ENCODE results near the gene PRTFDC1.
"Not testable (repeated sequence)": the region's sequence is repeated elsewhere in the genome, so short reads cannot be mapped to it uniquely, and the experiment has no call there.

The PRTFDC1 gene

DNA sequence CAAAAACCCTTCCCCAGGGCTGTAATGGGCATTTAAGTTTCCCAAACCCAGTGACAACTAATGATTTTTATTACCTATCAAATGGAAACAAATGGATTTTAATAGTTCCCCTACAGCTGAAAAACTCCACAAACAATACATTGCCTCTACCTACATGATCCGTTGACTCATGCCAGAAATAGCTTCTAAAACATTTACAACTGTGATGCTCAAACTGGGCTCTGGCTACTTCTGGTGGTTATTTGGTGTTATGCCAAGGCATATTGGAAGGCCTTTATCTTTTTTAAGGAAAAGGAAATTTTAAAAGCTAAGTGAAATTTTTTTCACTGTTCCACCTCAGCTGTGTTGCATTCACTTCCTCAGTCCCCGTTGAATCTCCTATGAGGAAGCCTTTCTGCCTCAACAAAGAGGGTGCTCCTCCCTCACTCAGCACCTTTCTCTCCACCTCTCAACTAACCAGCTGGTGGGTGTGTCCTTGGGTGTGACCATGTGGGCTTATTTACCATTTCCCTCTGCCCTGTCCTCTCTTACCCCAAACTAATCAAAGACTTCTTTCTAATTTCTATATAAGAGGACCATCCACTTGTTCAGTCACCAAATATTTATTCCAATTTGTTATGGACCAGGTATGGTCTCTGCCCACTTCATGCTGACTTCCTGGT, 82.9 kb downstream of the PRTFDC1 start:
- DNase-seq, result no peak

DNA sequence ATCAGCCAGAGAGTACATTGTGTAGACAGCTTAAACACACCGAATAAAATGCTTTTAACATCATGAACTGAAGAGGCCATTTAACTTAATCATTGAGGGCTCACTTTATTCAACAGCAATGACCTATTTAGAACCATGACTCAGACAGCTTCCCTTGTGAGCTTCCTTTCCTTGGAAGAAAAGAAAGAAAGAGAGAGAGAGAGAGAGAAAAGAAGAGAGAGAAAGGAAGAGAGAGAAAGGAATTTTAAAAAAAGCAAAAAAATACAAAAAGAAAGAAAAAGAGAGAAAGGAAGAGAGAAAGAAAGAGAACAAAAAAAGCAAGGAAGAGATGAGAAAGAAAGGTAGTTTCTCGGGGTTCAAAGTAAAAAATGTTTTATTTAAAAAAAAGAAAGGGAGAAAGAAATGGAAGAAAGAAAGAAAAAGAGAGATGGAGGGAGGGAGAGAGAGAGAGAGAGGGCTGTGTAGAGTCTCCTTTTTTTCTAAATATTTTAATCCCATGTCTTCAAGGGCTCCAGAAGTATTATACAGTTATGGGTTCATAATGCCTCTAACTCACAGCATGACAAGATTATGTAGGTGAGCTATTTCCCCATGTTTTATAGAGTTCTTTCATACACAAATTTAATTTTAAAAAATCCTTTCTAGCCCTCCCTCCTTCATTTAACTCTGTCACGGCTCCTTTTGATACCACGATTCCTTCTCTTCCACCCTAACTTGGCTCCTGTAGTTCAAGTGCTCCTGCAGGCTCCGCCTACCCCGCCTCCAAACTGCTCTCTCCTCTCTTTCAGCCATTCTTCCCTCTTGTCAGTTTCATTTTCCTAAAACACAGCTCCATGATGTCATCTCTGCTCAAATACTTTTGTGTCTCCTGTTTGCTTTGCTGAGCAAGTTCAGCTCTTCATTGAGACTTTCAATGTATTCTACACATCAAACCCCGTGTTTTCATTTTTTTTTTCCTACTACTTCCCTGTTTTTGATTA, 85.5 kb downstream of the PRTFDC1 start:
- DNase-seq, result no peak

DNA sequence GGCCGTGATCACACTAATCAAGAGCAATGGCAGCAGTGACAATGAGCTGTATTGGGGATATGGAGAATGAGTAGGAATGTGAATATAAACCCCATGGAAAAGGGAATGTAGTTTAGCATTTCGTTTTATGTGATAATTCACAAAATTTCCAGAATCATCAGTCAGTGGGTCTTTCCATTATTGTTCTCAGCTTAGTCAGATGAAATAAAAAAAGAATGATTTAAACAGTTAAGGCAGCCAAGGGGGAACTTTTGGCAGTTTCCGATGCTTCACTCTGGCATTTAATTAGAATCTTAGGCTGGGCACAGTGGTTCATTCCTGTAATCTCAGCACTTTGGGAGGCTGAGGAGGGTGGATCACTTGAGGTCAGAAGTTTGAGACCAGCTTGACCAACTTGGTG, 86.6 kb downstream of the PRTFDC1 start:
- no peak for DNase-seq

DNA sequence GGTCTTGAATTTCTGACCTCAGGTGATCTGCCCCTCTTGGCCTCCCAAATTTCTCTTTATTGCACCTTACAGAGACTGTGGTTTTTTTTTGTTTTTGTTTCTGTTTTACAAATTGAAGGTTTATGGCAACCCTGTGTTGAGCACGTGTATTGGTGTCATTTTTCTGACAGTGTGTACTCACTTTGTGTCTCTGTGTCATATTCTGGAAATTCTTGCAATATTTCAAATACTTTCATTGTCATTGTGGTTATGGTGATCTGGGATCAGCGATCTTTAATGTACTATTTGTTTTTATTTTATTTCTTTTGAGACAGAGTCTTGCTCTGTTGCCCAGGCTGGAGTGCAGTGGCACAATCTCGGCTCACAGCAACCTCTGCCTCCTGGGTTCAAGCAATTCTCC, 89.8 kb downstream of the PRTFDC1 start:
- no peak for DNase-seq

DNA sequence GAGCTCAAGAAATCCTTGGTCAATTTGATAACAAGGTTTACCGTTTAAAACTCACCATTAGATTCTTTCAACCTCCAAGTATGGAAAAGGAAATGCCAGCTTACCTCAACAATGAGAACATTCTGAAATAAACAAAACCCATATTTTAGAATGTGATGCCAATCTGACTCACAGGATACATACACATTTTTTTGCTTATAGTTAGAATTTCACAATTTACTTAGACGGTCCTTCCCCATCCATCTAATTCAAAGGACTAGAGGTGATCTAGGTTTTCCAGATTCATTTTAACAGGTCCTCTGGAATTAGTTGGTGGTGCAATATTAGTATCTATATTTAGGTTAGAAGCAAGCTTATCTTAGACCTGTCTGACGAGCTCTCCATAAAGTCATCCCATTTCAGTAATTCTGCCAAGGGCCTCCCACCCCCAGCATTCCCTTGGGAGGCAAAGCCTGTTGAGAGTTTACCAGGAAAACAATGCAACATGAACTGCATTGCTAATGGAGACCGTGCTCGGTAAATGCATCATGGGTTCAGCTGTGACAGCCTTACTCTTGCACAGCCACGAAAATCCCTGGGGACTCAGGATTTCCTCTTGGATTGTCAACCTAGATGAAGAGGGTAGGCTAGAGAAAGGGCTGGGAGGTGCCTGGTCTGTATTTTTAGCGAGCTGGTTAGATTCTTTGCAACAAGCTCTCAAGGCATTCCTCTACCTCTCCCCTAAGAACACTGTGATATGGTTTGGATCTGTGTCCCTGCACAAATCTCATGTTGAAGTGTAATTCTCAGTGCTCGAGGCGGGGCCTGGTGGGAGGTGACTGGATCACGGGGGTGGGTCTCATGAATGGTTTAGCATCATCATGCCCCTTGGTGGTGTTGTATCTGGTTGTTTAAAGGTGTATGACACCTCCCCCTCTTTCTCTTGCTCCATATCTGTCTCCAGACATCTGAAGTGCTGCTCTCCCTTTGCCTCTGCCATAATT, 93.8 kb downstream of the PRTFDC1 start:
- DNase-seq, result no peak

DNA sequence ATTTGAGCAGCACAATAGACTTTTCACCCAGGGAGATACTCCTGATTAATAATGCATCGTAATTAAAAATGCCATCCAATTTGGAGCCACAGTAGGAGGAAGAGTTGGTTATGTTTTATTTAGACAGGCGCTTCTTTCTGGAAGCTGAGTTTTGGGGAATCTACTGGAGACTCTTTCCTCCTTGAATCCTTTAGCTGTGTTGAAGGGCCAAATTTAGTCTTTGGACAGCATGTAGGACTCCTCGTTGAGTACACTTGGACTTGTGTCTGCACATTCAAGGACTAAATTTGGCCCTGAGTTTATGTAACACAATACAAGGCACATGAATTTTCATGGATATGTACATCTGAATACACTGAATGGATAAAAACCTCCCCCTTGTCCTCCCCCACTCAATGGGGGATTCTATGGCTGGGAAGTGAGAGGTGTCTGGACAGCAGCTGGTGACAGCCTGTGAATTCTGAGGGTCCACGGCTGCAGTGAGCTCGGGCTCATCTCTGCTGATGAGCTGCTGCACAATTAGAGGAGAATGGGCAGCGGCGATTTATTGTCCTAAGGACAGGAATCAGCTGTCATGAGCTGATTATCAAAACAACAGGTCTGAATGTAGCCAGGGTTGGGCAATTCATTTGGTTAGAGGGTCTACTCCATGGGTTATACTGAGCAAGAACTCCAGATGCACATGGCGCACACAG, 95.2 kb downstream of the PRTFDC1 start:
- no peak for DNase-seq

DNA sequence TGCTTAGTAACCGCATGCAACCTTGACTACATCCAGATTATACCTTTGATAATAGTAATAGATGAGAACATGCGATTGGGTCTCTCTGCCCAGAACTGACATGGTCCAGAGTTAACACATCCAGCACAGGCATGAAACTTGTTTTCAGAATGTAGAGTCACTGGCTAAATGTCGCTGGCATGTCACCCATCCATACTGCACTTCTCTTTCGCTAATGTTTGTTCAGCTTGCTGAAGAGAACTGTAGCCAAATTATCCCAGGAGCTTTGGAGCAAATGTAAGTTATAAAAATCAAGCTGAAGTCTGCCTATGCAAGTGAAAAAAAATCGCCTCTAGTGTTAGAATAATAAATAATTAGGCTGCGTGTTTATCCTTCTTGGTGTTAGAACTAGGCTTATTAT, 98.2 kb downstream of the PRTFDC1 start:
- DNase-seq, result no peak

DNA sequence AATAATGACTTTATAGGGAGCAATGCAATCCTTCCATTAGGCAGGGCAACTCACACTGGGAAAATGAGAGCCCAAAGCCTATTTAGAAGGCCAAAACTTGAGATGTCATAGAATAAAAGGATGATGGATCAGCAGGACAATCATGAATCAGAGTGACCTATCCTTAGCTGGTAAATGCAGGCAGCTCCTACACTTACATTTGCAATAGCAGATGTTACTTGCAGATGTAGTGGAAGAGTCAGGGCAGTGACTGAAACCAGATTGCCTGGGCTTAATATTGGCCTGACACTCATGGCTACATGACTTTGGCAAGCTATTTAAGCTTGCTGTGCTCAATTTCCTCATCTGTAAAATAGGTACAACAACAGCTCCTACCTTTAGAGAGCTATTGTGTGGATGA, 98.7 kb downstream of the PRTFDC1 start:
- no peak for DNase-seq

DNA sequence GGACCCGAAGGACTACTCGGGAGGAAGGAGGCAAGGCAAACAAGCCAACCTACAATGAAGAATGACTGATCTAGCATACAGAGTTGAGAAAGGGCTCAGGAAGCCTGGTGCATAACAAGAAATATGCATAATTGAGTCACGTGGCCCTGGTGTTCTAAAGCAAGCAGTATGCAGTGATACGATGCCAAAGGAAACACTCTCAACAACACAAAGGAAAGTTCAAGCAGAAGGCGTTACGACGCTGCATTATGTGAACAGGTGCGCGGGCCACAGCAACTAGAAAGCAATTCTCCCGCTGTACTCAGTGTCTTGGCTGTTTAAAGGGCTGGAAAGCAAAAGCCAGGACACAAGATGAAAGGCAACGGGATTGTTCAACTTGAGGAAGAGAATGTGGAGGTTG, 100.8 kb downstream of the PRTFDC1 start:
- no peak for DNase-seq

DNA sequence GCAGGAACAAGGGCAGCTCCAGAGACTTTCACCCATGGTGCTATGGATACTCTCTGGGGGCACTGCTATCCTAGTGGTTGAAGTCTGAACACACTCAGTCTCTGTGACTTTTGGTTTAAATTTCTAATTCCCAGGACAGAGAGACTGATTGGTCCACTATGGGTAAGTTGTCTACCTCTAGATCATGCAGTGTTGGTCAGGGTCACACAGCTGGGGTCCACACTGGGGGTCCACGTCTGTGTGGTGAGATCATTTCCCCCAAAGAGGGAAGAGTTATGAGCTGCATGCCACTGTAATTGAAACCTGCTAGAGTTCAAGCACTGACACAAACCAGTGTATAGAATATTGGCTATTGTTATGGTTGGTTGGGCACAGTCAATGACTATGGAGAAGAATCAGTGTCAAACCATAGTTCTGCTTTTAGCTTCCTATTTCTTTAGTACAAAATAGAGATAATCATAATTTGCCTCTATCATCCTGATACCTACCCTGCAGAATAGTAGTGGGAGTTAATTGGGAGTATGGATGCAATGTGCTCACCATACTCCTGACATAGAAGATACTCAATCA, 101.6 kb downstream of the PRTFDC1 start:
- DNase-seq, result no peak

DNA sequence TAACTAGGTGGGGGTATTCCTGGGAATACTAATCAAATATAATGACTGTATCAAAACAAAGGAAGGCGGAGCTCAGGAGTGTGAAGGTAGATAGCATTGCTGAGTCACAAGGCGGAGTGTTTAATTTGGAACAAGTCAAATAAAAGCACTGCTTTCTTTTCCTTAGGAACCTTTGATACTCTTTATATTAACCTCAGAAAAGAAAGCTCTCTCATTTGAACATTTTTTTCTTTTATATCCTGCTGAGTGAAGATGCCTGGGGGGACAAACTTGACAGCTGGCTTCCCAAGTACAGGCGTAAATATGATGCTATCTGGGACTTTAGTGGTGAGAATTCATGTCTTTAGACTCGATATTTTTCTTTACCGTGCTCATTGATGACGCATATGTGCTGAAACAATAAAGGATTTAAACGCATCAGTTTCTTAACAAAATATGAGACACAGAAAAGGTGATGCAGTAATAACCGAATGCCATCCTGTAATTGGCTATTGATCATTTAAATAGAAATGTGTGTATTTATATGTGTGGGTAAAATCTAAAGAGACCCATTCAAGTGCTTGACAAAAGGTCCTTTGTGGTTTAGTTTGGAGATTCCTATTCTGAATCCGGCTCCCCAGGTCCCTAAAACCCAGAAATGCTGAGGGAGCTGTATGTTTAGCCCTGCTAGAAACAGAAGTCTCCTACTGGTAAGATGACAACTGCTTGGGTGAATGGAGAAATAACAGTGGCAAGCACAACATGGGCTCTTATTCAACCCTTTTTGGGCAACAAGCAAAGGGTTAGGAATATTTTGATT, 102.7 kb downstream of the PRTFDC1 start:
- DNase-seq, result no peak

DNA sequence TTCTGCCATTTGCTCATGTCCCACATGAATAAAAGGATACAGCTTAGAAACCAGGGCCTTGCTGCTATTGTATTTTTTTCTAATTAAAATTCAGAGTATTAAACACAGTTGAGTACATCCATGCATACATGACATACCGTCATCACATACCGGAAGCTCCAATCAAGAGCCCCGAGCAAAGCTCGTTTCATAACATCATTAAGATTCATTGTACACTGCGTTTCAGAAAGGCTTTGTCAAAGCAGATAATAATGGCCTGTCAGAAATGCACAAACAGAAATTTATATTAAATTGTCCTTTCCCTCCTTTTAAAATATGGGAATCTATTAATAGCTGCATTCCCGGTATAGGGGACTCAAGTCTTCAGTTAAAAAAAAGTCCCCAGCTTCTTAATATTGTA, 103.4 kb downstream of the PRTFDC1 start:
- DNase-seq, result no peak

DNA sequence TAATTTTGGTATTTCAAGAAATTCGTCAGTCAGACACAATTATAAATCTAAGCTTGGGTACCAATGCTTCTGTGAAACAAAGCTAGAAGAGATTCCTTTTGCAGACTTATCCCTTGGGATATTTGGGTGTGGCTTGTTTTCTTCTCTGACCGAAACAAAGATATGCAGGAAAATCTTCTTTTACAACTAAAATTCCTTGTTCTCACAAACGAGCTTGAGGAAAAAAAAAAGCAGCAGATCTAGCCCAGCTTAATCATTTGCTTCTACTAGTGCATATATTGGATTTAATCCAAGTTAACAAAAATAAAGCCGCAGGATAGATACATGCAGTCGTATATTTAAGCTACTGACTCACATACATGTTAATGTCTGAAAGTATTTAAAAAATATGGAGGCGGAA, 104.2 kb downstream of the PRTFDC1 start:
- no peak for DNase-seq

DNA sequence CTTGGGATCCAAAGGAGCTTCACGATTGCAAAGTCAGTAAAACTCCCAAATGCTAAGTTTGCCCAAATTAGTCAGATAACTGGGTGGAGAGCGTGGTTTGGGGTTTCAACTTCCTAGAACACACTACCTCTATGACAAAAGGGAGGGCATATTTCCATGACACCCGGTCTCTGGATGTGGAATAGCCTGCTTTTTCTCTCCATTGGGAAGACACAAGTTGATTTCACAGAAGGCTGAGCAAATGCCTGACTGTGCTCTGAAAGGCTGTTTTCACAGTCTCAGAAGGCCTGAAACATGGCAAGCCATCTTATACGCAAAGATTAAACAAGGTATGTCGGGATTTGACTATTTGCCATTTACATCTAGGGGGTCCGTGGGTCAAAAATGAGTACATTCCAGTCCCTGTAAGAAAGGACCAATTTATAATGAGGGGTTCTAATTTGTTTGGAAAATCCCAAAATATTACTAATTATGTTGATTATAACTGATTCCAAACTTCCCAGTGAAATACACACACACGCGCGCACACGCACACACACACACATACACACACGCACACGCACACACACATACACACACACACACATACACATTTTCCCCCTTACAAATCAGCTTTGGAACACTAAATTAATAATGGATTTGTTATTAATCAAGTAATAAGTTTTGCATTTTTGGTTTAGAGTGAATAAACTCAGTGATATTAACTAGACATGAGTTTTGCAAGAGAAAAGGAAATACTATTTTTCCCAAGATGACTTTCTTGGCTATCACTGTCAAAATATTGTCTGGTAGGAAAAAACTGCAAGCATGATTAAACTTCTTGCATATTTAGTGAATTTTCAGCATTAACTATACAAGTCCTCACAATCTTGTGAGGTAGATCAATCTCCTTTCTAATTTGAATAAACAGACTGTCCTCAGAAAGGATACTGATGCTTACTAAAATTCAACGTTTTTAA, 105.0 kb downstream of the PRTFDC1 start:
- no peak for DNase-seq

DNA sequence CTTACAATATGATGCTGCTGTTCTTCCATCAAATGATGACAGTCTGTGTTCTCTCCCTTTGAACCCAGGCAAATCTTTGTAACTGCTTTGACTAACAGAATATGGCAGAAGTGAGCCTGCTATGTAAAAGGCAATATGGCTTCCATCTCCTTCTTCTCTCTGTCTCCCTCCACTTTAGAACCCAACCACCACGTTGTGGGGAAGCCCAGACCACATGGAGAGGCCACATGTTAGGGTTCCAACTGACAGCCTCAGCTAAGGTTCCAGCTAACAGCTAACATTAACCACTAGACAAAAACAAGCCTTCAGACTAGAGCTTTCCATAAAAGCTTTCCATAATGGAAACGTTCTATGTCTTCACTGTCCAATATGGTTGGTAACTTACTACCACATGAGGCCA, 107.7 kb downstream of the PRTFDC1 start:
- no peak for DNase-seq

DNA sequence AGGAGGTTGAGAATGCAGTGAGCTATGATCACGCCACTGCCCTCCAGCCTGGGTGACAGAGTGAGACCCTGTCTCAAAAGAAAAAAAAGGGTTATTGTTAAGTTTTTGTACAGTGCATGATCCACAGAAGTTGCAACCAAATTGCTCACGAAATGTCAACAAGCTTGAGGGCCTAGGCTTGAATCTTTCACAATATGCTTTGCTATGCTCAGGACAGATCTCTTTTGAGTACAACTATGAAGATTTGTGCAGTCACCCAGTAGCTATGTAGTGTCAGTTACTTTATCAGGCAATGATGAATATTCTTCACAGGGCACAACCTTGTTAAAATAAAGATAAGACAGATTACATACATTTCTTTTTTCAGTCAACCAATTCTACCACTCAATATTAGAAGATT, 109.2 kb downstream of the PRTFDC1 start:
- DNase-seq, result no peak

DNA sequence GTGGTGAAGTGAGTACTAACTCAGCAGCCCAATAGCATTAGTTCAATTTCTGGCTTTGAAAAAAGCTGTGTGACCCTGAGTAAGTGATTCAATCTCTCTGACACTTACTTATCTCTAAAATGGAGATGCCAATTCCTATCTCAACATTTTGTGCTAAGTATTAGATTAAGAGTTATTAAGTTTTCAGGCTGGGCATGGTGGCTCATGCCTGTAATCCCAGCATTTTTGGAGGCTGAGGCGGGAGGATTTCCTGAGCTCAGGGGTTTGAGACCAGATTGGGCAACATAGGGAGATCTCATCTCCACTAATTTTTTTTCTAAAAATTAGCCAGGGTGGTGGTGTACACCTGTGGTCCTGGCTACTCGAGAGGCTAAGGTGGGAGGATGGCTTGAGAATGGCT, 109.5 kb downstream of the PRTFDC1 start:
- no peak for DNase-seq

DNA sequence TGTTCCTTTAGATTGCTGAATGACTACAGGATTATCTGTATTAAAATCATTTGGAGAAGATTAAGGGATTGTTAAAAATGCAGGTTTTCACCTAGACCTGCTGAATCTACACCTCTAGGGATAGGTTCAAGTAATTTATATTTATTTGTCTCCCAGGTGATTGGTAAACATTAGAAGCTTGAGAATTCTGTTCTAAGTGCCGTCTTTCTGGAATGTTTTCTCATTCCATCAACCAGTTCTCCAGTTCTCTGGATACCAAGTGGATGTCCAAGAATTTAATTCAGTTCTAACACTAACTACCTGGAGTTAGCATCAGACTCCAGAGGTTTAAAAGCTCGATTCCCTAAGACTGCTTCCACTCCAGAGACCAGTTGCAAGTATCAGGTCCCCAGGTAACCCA, 110.9 kb downstream of the PRTFDC1 start:
- DNase-seq, result no peak

DNA sequence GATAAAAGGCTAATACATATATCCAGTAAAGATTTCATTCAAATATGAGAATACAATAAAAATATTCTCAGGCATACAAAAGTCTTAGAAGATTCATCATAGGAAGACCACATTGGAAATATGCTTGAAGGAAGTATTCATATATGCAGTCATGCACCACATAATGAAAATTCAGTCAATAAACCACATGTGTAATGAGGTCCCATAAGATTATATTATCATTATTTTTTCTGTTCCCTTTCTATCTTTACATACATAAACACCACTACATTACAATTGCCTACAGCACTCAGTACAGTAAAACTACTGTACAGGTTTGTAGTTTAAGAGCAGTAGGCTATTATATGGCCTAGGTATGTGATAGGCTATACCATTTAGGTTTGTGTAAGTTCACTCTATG, 111.6 kb downstream of the PRTFDC1 start:
- DNase-seq, result no peak

DNA sequence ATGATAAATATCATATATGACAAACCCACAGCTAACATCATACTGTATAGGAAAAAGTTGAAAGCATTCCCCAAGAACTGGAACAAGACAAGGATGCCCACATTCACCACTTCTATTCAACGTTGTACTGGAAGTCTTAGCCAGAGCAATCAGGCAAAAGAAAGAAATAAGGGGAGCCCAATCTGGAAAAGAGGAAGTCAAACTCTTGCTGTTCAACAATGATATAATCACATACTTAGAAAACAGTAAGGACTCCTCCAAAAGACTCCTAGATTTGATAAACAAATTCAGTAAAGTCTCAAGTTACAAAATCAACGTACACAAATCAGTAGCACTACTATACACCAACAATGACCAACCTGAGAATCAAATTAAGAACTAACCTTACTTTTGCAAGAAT, 114.6 kb downstream of the PRTFDC1 start:
- DNase-seq, result not testable (repeated sequence)

Measured in CD4-positive, alpha-beta T cell treated with Interleukin-21 for 1 hour (primary cell).